IMR-90 (cell line): ENCODE data around the gene MAN2C1.

ENCODE experiments used
- BHLHE40 ChIP-seq: fragments of 150-350 bp; IDR thresholded peaks from 2 replicates; pipeline ENCODE4 v1.6.1; 2016; ENCODE audit warnings: mild to moderate bottlenecking, low read depth, low read length
- CEBPB ChIP-seq: IDR thresholded peaks from 2 replicates; pipeline ENCODE4 v1.6.1; 2012; ENCODE audit warnings: low read depth, low read length, improper control_type of control experiment
- FOS ChIP-seq: fragments of 150-350 bp; IDR thresholded peaks from 2 replicates; pipeline ENCODE4 v1.6.1; 2016; ENCODE audit warnings: low read depth, low read length
- MAFK ChIP-seq: IDR thresholded peaks from 2 replicates; pipeline ENCODE4 v1.6.1; 2012; ENCODE audit warnings: low read depth, low read length, improper control_type of control experiment
- MAZ ChIP-seq: IDR thresholded peaks from 2 replicates; pipeline ENCODE4 v1.6.1; 2012; ENCODE audit warnings: low read depth, mild to moderate bottlenecking, low read length, improper control_type of control experiment, moderate library complexity, borderline replicate concordance
- MXI1 ChIP-seq: IDR thresholded peaks from 2 replicates; pipeline ENCODE4 v1.6.1; 2012; ENCODE audit warnings: low read depth, mild to moderate bottlenecking, low read length, moderate library complexity, borderline replicate concordance
- NFE2L2 ChIP-seq: fragments of 150-350 bp; IDR thresholded peaks from 2 replicates; pipeline ENCODE4 v1.6.1; 2016; ENCODE audit warnings: low read depth, mild to moderate bottlenecking, low read length
- POLR2A ChIP-seq: IDR thresholded peaks from 2 replicates; pipeline ENCODE4 v1.6.1; 2012; ENCODE audit warnings: mild to moderate bottlenecking, low read depth, low read length
- RAD21 ChIP-seq: IDR thresholded peaks from 2 replicates; pipeline ENCODE4 v1.6.1; 2012; ENCODE audit warnings: low read length, improper control_type of control experiment
- RCOR1 ChIP-seq: IDR thresholded peaks from 2 replicates; pipeline ENCODE4 v1.6.1; 2012; ENCODE audit warnings: mild to moderate bottlenecking, low read length, improper control_type of control experiment; ENCODE audit not compliant: insufficient replicate concordance
- RFX5 ChIP-seq: IDR thresholded peaks from 2 replicates; pipeline ENCODE4 v1.8.0; 2012; ENCODE audit warnings: low read depth, mild to moderate bottlenecking, low read length, moderate library complexity
- SMC3 ChIP-seq: fragments of 150-350 bp; IDR thresholded peaks from 2 replicates; pipeline ENCODE4 v1.6.1; 2016; ENCODE audit warnings: low read depth, mild to moderate bottlenecking, antibody characterized with exemption, low read length, moderate library complexity
- TF ChIP-seq, protein P1 (sequence below): conservative IDR thresholded peaks from 2 replicates; pipeline ENCODE4 v1.5.1; 2012; ENCODE audit warnings: mild to moderate bottlenecking, low read depth, low read length, improper control_type of control experiment
- TF ChIP-seq, protein P2 (sequence below): fragments of 150-350 bp; IDR thresholded peaks from 2 replicates; pipeline ENCODE4 v1.6.1; 2017; ENCODE audit warnings: mild to moderate bottlenecking, antibody characterized with exemption, low read length, low read depth

DNA sequence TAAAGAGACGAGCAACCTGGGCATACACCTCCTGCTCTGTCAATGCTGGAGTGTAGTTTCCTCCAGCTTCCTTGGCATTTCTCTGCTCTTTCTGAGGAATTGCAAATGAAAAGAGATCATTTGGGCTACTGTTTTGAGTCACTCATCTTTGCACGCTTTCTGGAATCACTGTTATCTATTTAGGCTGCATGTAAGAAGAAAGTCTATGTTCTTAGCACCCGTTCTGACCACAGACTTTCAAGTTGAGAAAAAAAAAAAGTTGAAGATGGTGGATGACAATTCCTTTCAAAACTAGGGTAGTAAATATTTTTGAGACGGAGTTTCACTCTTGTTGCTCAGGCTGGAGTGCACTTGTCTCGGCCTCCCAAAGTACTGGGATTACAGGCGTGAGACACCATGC lies 41.8 kb upstream of the MAN2C1 start:
- TF ChIP-seq RCOR1, result no peak
- TF ChIP-seq POLR2A, result no peak
- TF ChIP-seq CEBPB, result no peak
- TF ChIP-seq, protein P1, sequence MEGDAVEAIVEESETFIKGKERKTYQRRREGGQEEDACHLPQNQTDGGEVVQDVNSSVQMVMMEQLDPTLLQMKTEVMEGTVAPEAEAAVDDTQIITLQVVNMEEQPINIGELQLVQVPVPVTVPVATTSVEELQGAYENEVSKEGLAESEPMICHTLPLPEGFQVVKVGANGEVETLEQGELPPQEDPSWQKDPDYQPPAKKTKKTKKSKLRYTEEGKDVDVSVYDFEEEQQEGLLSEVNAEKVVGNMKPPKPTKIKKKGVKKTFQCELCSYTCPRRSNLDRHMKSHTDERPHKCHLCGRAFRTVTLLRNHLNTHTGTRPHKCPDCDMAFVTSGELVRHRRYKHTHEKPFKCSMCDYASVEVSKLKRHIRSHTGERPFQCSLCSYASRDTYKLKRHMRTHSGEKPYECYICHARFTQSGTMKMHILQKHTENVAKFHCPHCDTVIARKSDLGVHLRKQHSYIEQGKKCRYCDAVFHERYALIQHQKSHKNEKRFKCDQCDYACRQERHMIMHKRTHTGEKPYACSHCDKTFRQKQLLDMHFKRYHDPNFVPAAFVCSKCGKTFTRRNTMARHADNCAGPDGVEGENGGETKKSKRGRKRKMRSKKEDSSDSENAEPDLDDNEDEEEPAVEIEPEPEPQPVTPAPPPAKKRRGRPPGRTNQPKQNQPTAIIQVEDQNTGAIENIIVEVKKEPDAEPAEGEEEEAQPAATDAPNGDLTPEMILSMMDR, result no peak
- no peak for TF ChIP-seq SMC3
- TF ChIP-seq, protein P2, sequence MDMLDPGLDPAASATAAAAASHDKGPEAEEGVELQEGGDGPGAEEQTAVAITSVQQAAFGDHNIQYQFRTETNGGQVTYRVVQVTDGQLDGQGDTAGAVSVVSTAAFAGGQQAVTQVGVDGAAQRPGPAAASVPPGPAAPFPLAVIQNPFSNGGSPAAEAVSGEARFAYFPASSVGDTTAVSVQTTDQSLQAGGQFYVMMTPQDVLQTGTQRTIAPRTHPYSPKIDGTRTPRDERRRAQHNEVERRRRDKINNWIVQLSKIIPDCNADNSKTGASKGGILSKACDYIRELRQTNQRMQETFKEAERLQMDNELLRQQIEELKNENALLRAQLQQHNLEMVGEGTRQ, result no peak
- TF ChIP-seq FOS, result no peak
- no peak for TF ChIP-seq MAZ
- no peak for TF ChIP-seq RFX5
- TF ChIP-seq MAFK, result no peak
- no peak for TF ChIP-seq BHLHE40
- no peak for TF ChIP-seq RAD21
- TF ChIP-seq MXI1, result no peak
- no peak for TF ChIP-seq NFE2L2
